HepG2 (cell line): Measurements from ENCODE around the gene CBX7. TPM values are rescaled to one million over a fixed set of nuclear protein-coding genes. Genes with fewer than 3 reads are reported as not detected.
A peak's percentile ranks its signal among the peaks of the same experiment; 100 is the strongest.

Source experiments
- ATAC-seq: fragments of 200-7000 bp; cut with Tn5 transposase; 3 replicates; pipeline ENCODE4 v1.9.1; 2020; ENCODE audit warnings: mild to moderate bottlenecking, moderate library complexity
- BruUV-seq: library from RNA; stranded (reverse); fragments of 400-500 nt; replicated peaks from 2 replicates; lab custom pipeline; 2021; lab: Mats Ljungman, UMichigan
- CTCF ChIA-PET: fragments of 300-600 bp; formaldehyde crosslinking; extraction: SDS; loops from one replicate; lab custom pipeline; 2021; ENCODE audit warnings: low total read pairs, inconsistent platforms, low intra/inter-chr PET ratio; lab: Yijun Ruan, JAX
- POLR2A ChIA-PET: fragments of 350-600 bp; sonication (Branson Sonifier 250); formaldehyde crosslinking; loops from one replicate; lab custom pipeline; 2020; ENCODE audit warnings: antibody characterized with exemption, inconsistent platforms; lab: Yijun Ruan, JAX
- DNase-seq: peaks from one replicate; pipeline ENCODE4 v3.0.0-alpha.2; 2015; ENCODE audit warnings: low spot score
- FAIRE-seq: peaks from 3 replicates; lab custom pipeline; 2011; peaks lifted over from hg19 to GRCh38; lab: Jason Lieb, UNC
- H2AFZ ChIP-seq: one replicate; pipeline ENCODE4 v1.6.1; 2011; ENCODE audit warnings: low read length, inconsistent platforms
- H3K27ac ChIP-seq: fragments of 300-600 bp; 3 replicates; pipeline ENCODE4 v1.8.0; 2011; ENCODE audit warnings: mixed run types, mild to moderate bottlenecking, mixed read lengths, low read length, inconsistent platforms; ENCODE audit not compliant: insufficient read depth; ENCODE audit errors: extremely low read length
- H3K27me3 ChIP-seq, 2 experiments: fragments of 200-600 bp in 1 of 2; 2 replicates in 1 of 2; 3 replicates in 1 of 2; pipeline versions ENCODE4 v1.6.0 to v1.8.0; 2011; ENCODE audit warnings: low read length in 2 of 2, mild to moderate bottlenecking in 2 of 2, moderate library complexity in 2 of 2, inconsistent platforms in 1 of 2; ENCODE audit not compliant: insufficient read depth in 2 of 2, control insufficient read depth in 1 of 2
- H3K36me3 ChIP-seq, 2 experiments: fragments of 200-600 bp in 1 of 2; replicated peaks in 1 of 2; 2 replicates in 1 of 2; 3 replicates in 1 of 2; pipeline versions ENCODE4 v1.5.1 to v1.8.0; 2011; ENCODE audit warnings: low read length in 2 of 2, inconsistent platforms in 1 of 2; ENCODE audit not compliant: insufficient read depth in 2 of 2, control insufficient read depth in 1 of 2
- H3K4me1 ChIP-seq: 2 replicates; pipeline ENCODE4 v1.5.1; 2012; ENCODE audit warnings: low read length, inconsistent platforms; ENCODE audit not compliant: insufficient read depth
- H3K4me2 ChIP-seq: 2 replicates; pipeline ENCODE4 v1.6.0; 2011; ENCODE audit warnings: low read depth, low read length, inconsistent platforms
- H3K4me3 ChIP-seq, 3 experiments: fragments of 200-600 bp in 1 of 3; sonication (generic), shearing (Covaris generic) in 1 of 3; replicated peaks in 1 of 3; 2 replicates each; pipeline ENCODE4 v1.5.1; 2011 to 2016; ENCODE audit warnings: low read length in 3 of 3, inconsistent platforms in 2 of 3, low read depth in 2 of 3, mild to moderate bottlenecking in 2 of 3, control low read depth in 1 of 3, mixed read lengths in 1 of 3; ENCODE audit not compliant: insufficient read depth in 1 of 3
- H3K79me2 ChIP-seq: one replicate; pipeline ENCODE4 v1.6.1; 2011; ENCODE audit warnings: low read length, inconsistent platforms; ENCODE audit not compliant: insufficient read depth
- H3K9ac ChIP-seq: 2 replicates; pipeline ENCODE4 v1.6.0; 2011; ENCODE audit warnings: mild to moderate bottlenecking, low read depth, low read length, inconsistent platforms; ENCODE audit not compliant: insufficient read depth
- H3K9me3 ChIP-seq: 2 replicates; pipeline ENCODE4 v1.5.1; 2012; ENCODE audit warnings: mild to moderate bottlenecking, low read length
- H4K20me1 ChIP-seq: 2 replicates; pipeline ENCODE4 v1.6.0; 2011; ENCODE audit warnings: inconsistent platforms, mild to moderate bottlenecking, low read length, moderate library complexity; ENCODE audit not compliant: insufficient read depth
- CREB1 ChIP-seq, 2 experiments: fragments of 450-650 bp in 1 of 2; IDR thresholded peaks; 2 replicates each; pipeline ENCODE4 v1.6.1; 2016 to 2017; ENCODE audit warnings: control low read depth in 1 of 2, mild to moderate bottlenecking in 1 of 2, missing compliant biosample characterization in 1 of 2, missing genetic modification characterization in 1 of 2
- MTA1 ChIP-seq: sonication (generic); formaldehyde crosslinking; IDR thresholded peaks from 2 replicates; pipeline ENCODE4 v1.4.0; 2020; ENCODE audit warnings: missing genetic modification reagents, mild to moderate bottlenecking, borderline replicate concordance
- POLR2G ChIP-seq: fragments of 200-400 bp; formaldehyde crosslinking; IDR thresholded peaks from 2 replicates; pipeline ENCODE4 v1.6.1; 2018; ENCODE audit warnings: mild to moderate bottlenecking, low read depth, low read length, moderate library complexity
- RCOR2 ChIP-seq: IDR thresholded peaks from 2 replicates; pipeline ENCODE4 v1.6.1; 2016; ENCODE audit warnings: missing biosample characterization, missing genetic modification reagents
- ZFP1 ChIP-seq: IDR thresholded peaks from 2 replicates; pipeline ENCODE4 v1.6.1; 2016
- ZIK1 ChIP-seq: sonication (generic); formaldehyde crosslinking; IDR thresholded peaks from 2 replicates; pipeline ENCODE4 v1.5.0; 2020; ENCODE audit warnings: mild to moderate bottlenecking, low read depth, missing genetic modification reagents, borderline replicate concordance
- ZMYM3 ChIP-seq: sonication (generic); formaldehyde crosslinking; IDR thresholded peaks from 2 replicates; pipeline ENCODE4 v1.5.1; 2020; ENCODE audit warnings: mild to moderate bottlenecking, missing genetic modification reagents
- ZNF30 ChIP-seq: sonication (generic); formaldehyde crosslinking; IDR thresholded peaks from 2 replicates; pipeline ENCODE4 v1.5.0; 2020; ENCODE audit warnings: mild to moderate bottlenecking, missing genetic modification reagents
- ZNF350 ChIP-seq: sonication (generic); formaldehyde crosslinking; IDR thresholded peaks from 2 replicates; pipeline ENCODE4 v1.4.0; 2020; ENCODE audit warnings: mild to moderate bottlenecking, low read depth, missing genetic modification reagents, borderline replicate concordance
- ZNF629 ChIP-seq: sonication (generic); formaldehyde crosslinking; conservative IDR thresholded peaks from 2 replicates; pipeline ENCODE4 v1.5.0; 2020; ENCODE audit warnings: missing genetic modification reagents
- ZNF703 ChIP-seq: sonication (generic); formaldehyde crosslinking; IDR thresholded peaks from 2 replicates; pipeline ENCODE4 v1.5.1; 2020; ENCODE audit warnings: missing genetic modification reagents, mild to moderate bottlenecking, moderate library complexity, borderline replicate concordance
- ZNF768 ChIP-seq: sonication (generic); formaldehyde crosslinking; IDR thresholded peaks from 2 replicates; pipeline ENCODE4 v1.4.0; 2020; ENCODE audit warnings: missing genetic modification reagents
- ZNF772 ChIP-seq: sonication (generic); formaldehyde crosslinking; IDR thresholded peaks from 2 replicates; pipeline ENCODE4 v1.5.0; 2020; ENCODE audit warnings: mild to moderate bottlenecking, missing genetic modification reagents
- ZNF878 ChIP-seq: sonication (generic); formaldehyde crosslinking; IDR thresholded peaks from 2 replicates; pipeline ENCODE4 v1.8.1; 2023; ENCODE audit warnings: mild to moderate bottlenecking, missing genetic modification reagents, moderate library complexity
- WGBS: methylation state at CpG from one replicate; pipeline ENCODE4 v1.1.6; 2017; ENCODE audit warnings: low lambda C conversion rate; 5-methylcytosine and 5-hydroxymethylcytosine counted together
- in situ Hi-C: cut with HindIII; loops from 2 replicates; pipeline ENCODE4 v1.10.0; 2017; ENCODE audit warnings: low pct_unique_long_range_greater_than_20kb; ENCODE audit not compliant: extremely low pct_ligation_motif_present
- intact Hi-C: fragments of 100-400 bp; cut with micrococcal nuclease; formaldehyde crosslinking; loops from one replicate; pipeline ENCODE4 v1.10.0; 2022; ENCODE audit not compliant: unreplicated experiment
- polyA plus RNA-seq, 8 experiments: library from polyadenylated mRNA; depleted of rRNA in 3 of 8; stranded (reverse) in 7 of 8; unstranded in 1 of 8; fragments of >200 nt; fragmentation: Illumina TruSeq in 4 of 8; extraction: Trizol in 4 of 8; gene quantifications; 2 replicates each; pipeline versions ENCODE4 v1.2.1 to v1.2.3, GENCODE V29; 2011 to 2016; ENCODE audit warnings: low read depth in 4 of 8, missing spikeins in 1 of 8, mixed read lengths in 1 of 8; ENCODE audit not compliant: insufficient read depth in 1 of 8
- total RNA-seq, 5 experiments: library from RNA; depleted of rRNA; stranded (reverse); fragments of >200 nt; fragmentation: Illumina TruSeq; extraction: Trizol; gene quantifications; 2 replicates each; pipeline ENCODE4 v1.2.3, GENCODE V29; 2016; ENCODE audit warnings: low read depth in 1 of 5

Gene CBX7
- total and polyA plus RNA-seq, 2 of the 13 experiments (the other 11 are each of a cell fraction or from before 2014, with no cell fraction given): 0.35 to 4.9 TPM

GRCh38 chr22:39148727-39149535, 3.5 kb downstream of the CBX7 start:
- H3K36me3 ChIP-seq: no peaks in the 10 kb centered on the region
- peaks cover 68% of the 10 kb centered on the region for H3K4me1 ChIP-seq
- no TSS peak for BruUV-seq
- 69% methylated on average over 8 of the region's 9 CpGs for WGBS
- H4K20me1 ChIP-seq: no peaks in the 10 kb centered on the region
- peaks cover under 1 to 20% of the 10 kb centered on the region in 2 experiments for H3K27me3 ChIP-seq
- TF ChIP-seq ZMYM3 (0 out of 2 replicates have a peak, but pooled peaks have one; percentile 12), POLR2G (no peak), ZNF768 (peak; percentile 97), ZNF629 (peak; percentile 52)
- DNase-seq (no peak), FAIRE-seq (no peak), ATAC-seq (no peak)
- no peak overlapping the region for H3K4me3 ChIP-seq
- no peaks in the 10 kb centered on the region for H3K79me2 ChIP-seq
- no peak overlapping the region for H2AFZ ChIP-seq
- H3K9me3 ChIP-seq: no peaks in the 10 kb centered on the region
- intact Hi-C loops (no loop called here), in situ Hi-C loops (no loop called here)
- H3K4me2 ChIP-seq: no peak overlapping the region
- H3K9ac ChIP-seq: no peak overlapping the region
- H3K27ac ChIP-seq: no peak overlapping the region
- CTCF ChIA-PET: no interaction called here
- POLR2A ChIA-PET: interaction anchor here (1.4 to 1.7 kb wide), 2 partner anchors 18 to 170 kb away, joined by 3 to 10 read pairs; partner anchors contain the start of gene RPL3

- no peak for FAIRE-seq
- CTCF ChIA-PET: no interaction called here
- Histone ChIP-seq H3K36me3 (no peaks in the 10 kb centered on the region), H4K20me1 (no peaks in the 10 kb centered on the region), H3K9ac (no peak overlapping the region), H3K27ac (no peak overlapping the region), H3K4me1 (peaks cover 63% of the 10 kb centered on the region), H2AFZ (no peak overlapping the region), H3K4me2 (0 out of 2 replicates have a peak overlapping the region, but pooled peaks have one; percentile 3), H3K27me3 (peaks cover 1 to 19% of the 10 kb centered on the region in 2 experiments; a peak in 4 of 5 replicates), H3K79me2 (no peaks in the 10 kb centered on the region), H3K9me3 (no peaks in the 10 kb centered on the region), H3K4me3 (no peak overlapping the region)
- 75% methylated on average over 16 of the region's 16 CpGs for WGBS
- intact Hi-C loops: no loop called here
- in situ Hi-C loops: no loop called here
- TF ChIP-seq CREB1 (IDR thresholded peaks at IDR 0.05) (no peak), CREB1 (CRISPR knock-in tag; IDR thresholded peaks at IDR 0.05) (no peak), ZNF30 (CRISPR knock-in tag) (no peak), ZNF703 (CRISPR knock-in tag) (no peak), ZNF350 (no peak), ZNF878 (no peak), ZIK1 (CRISPR knock-in tag) (no peak), RCOR2 (CRISPR knock-in tag) (no peak), ZNF772 (no peak), ZFP1 (no peak), MTA1 (no peak)
- no peak for ATAC-seq
- no peak for DNase-seq
- no TSS peak for BruUV-seq
- POLR2A ChIA-PET: interaction anchor here (1.4 to 1.7 kb wide), 2 partner anchors 17 to 171 kb away, joined by 3 to 10 read pairs; partner anchors contain the start of gene RPL3
Measured at GRCh38 chr22:39148026-39148726, 4.3 kb downstream of the CBX7 start.
